ENCODE data around the gene TRIM63. TPM values are rescaled to one million over a fixed set of nuclear protein-coding genes. Genes with fewer than 3 reads are reported as not detected.

Gene TRIM63
- total RNA-seq, 2 experiments from 2014 or later, result not detected

- H3K27ac ChIP-seq (ENCODE audit: low read depth in 1 of 2, low read length in 2 of 2), result no peak overlapping the region
- intact Hi-C loops (cut with DNase I, micrococcal nuclease), result loop anchor here in 1 of 2 experiments (10.0 kb wide), 1 partner anchor 171 kb away; no protein-coding TSS in a partner anchor
- H3K9me3 ChIP-seq (ENCODE audit: control insufficient read depth in 1 of 2, insufficient read depth in 1 of 2, low read length in 2 of 2), result peaks cover 0 to 3% of the 10 kb centered on the region in 2 experiments
- no peaks in the 10 kb centered on the region for H3K4me1 Mint-ChIP-seq (ENCODE audit: low read depth)
- H3K36me3 ChIP-seq (ENCODE audit: insufficient read depth, low read length), result no peaks in the 10 kb centered on the region
- no peak for TF ChIP-seq CTCF (IDR thresholded peaks at IDR 0.05)
- no peak overlapping the region for H3K4me3 Mint-ChIP-seq
- ATAC-seq (ENCODE audit: poor library complexity) (no peak), DNase-seq (no peak)
- no peaks in the 10 kb centered on the region for H3K4me1 ChIP-seq (ENCODE audit: insufficient read depth, low read length)
- H3K36me3 Mint-ChIP-seq (ENCODE audit: low read depth), result no peaks in the 10 kb centered on the region
- peaks cover 23% of the 10 kb centered on the region for H3K27me3 Mint-ChIP-seq
- H3K27ac Mint-ChIP-seq, result no peak overlapping the region
- POLR2A ChIA-PET, result no interaction called here
- H3K4me3 ChIP-seq (ENCODE audit: low read length), result no peak overlapping the region
- no peaks in the 10 kb centered on the region for H3K9me3 Mint-ChIP-seq
- peaks cover 2 to 10% of the 10 kb centered on the region in 2 experiments for H3K27me3 ChIP-seq (ENCODE audit: control insufficient read depth in 1 of 2, insufficient read depth in 2 of 2, low read length in 2 of 2)
- CTCF ChIA-PET, result interaction anchor here (0.5 kb wide), 1 partner anchor 72 kb away, joined by 4 read pairs; no protein-coding TSS in a partner anchor
Measured at GRCh38 chr1:26084091-26084561, 16.7 kb upstream of the TRIM63 start.

DNA sequence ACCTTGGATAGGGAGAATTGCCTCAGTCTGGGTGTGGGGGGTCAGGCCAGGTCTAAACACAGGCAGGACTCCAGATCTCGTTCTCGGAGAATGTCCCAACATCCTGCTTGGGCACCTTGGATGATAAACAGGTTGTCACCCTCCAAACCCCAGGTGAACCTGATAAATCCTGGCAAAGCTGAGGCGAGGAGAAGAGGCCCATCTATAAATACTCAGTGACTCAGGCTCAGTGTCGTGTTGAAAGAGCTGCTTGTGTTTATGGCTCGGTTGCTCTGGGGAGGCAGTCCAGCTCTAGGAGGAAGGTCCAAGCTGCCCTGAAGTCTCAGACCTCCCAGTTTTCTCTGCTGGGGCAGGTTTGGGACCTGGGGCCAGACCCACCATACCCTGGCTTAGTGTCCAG is 15.8 kb upstream of the TRIM63 start:
- Mint-ChIP-seq H3K4me3 (no peak overlapping the region), H3K36me3 (ENCODE audit: low read depth) (no peaks in the 10 kb centered on the region), H3K9me3 (no peaks in the 10 kb centered on the region), H3K27me3 (peaks cover 24% of the 10 kb centered on the region), H3K27ac (no peak overlapping the region), H3K4me1 (ENCODE audit: low read depth) (no peaks in the 10 kb centered on the region)
- Histone ChIP-seq H3K4me3 (ENCODE audit: low read length) (no peak overlapping the region), H3K27me3 (ENCODE audit: control insufficient read depth in 1 of 2, insufficient read depth in 2 of 2, low read length in 2 of 2) (peaks cover 0 to 15% of the 10 kb centered on the region in 2 experiments), H3K4me1 (ENCODE audit: insufficient read depth, low read length) (no peaks in the 10 kb centered on the region), H3K9me3 (ENCODE audit: control insufficient read depth in 1 of 2, insufficient read depth in 1 of 2, low read length in 2 of 2) (peaks cover 0 to 3% of the 10 kb centered on the region in 2 experiments), H3K36me3 (ENCODE audit: insufficient read depth, low read length) (no peaks in the 10 kb centered on the region), H3K27ac (ENCODE audit: low read depth in 1 of 2, low read length in 2 of 2) (no peak overlapping the region)
- DNase-seq (no peak), ATAC-seq (ENCODE audit: poor library complexity) (no peak)
- intact Hi-C loops (cut with DNase I, micrococcal nuclease), result loop anchor here in 1 of 2 experiments (10.0 kb wide), 1 partner anchor 172 kb away; no protein-coding TSS in a partner anchor
- TF ChIP-seq CTCF (IDR thresholded peaks at IDR 0.05), result no peak
- CTCF ChIA-PET, result no interaction called here
- POLR2A ChIA-PET, result no interaction called here

GRCh38 chr1:26082020-26082350 is 14.6 kb upstream of the TRIM63 start:
- ATAC-seq (ENCODE audit: poor library complexity), result no peak
- no peaks in the 10 kb centered on the region for H3K36me3 Mint-ChIP-seq (ENCODE audit: low read depth)
- H3K4me3 Mint-ChIP-seq, result no peak overlapping the region
- Histone ChIP-seq H3K4me1 (ENCODE audit: insufficient read depth, low read length) (no peaks in the 10 kb centered on the region), H3K36me3 (ENCODE audit: insufficient read depth, low read length) (no peaks in the 10 kb centered on the region), H3K27ac (ENCODE audit: low read depth in 1 of 2, low read length in 2 of 2) (no peak overlapping the region), H3K4me3 (ENCODE audit: low read length) (no peak overlapping the region), H3K9me3 (ENCODE audit: control insufficient read depth in 1 of 2, insufficient read depth in 1 of 2, low read length in 2 of 2) (peaks cover 0 to 3% of the 10 kb centered on the region in 2 experiments), H3K27me3 (ENCODE audit: control insufficient read depth in 1 of 2, insufficient read depth in 2 of 2, low read length in 2 of 2) (peaks cover 0 to 15% of the 10 kb centered on the region in 2 experiments)
- CTCF ChIA-PET, result no interaction called here
- no peak for DNase-seq
- no peak for TF ChIP-seq CTCF (IDR thresholded peaks at IDR 0.05)
- POLR2A ChIA-PET, result no interaction called here
- H3K27me3 Mint-ChIP-seq, result peaks cover 24% of the 10 kb centered on the region
- intact Hi-C loops (cut with DNase I, micrococcal nuclease), result loop anchor here in 1 of 2 experiments (10.0 kb wide), 1 partner anchor 173 kb away; no protein-coding TSS in a partner anchor
- no peak overlapping the region for H3K27ac Mint-ChIP-seq
- H3K4me1 Mint-ChIP-seq (ENCODE audit: low read depth), result no peaks in the 10 kb centered on the region
- H3K9me3 Mint-ChIP-seq, result no peaks in the 10 kb centered on the region

Data from CD4-positive, alpha-beta T cell (primary cell).